Measurements from ENCODE around the gene ARL8A.

DNA sequence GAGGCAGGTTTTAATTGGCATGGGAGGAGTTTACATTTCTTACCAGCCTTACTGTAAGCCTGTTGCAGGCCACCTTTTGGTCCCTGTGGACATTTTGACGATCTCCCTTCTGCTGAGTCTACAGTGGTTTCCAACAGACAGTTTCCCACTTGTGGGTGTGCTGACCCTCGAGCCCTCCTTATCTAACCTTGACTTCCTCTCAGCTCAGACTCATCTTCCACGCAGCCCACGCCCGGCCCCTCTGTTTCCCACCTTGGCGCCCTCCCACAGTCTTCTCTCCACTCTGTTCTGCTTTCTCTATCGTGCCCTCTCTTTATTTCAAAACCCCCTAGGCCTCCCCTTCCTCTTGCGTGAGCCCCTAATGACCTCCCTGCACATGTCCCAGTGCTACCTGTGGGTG, 6.1 kb upstream of the ARL8A start:
- TF ChIP-seq, protein P1, sequence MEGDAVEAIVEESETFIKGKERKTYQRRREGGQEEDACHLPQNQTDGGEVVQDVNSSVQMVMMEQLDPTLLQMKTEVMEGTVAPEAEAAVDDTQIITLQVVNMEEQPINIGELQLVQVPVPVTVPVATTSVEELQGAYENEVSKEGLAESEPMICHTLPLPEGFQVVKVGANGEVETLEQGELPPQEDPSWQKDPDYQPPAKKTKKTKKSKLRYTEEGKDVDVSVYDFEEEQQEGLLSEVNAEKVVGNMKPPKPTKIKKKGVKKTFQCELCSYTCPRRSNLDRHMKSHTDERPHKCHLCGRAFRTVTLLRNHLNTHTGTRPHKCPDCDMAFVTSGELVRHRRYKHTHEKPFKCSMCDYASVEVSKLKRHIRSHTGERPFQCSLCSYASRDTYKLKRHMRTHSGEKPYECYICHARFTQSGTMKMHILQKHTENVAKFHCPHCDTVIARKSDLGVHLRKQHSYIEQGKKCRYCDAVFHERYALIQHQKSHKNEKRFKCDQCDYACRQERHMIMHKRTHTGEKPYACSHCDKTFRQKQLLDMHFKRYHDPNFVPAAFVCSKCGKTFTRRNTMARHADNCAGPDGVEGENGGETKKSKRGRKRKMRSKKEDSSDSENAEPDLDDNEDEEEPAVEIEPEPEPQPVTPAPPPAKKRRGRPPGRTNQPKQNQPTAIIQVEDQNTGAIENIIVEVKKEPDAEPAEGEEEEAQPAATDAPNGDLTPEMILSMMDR (IDR thresholded peaks at IDR 0.05): no peak
- TF ChIP-seq POLR2AphosphoS5 (IDR thresholded peaks at IDR 0.05; ENCODE audit: insufficient read depth in 1 of 2, low read depth in 1 of 2) (no peak), POLR2A (IDR thresholded peaks at IDR 0.05) (no peak)

Measured in vagina (tissue), 2 donors.